Fibroblast of villous mesenchyme (primary cell): ENCODE data around the gene BEX3. TPM values are rescaled to one million over a fixed set of nuclear protein-coding genes. Genes with fewer than 3 reads are reported as not detected.

ENCODE experiments used
- DNase-seq: peaks from one replicate; pipeline ENCODE4 v3.0.0-alpha.2; 2010; ENCODE audit warnings: low read depth
- H3K4me3 ChIP-seq: 2 replicates; pipeline ENCODE4 v1.5.1; 2011; ENCODE audit warnings: low read depth, mild to moderate bottlenecking, low read length
- total RNA-seq: library from RNA; depleted of rRNA; stranded (reverse); fragments of >200 nt; gene quantifications from 2 replicates; pipeline ENCODE4 v1.2.3, GENCODE V29; 2012
- TF ChIP-seq, protein P1 (sequence below): IDR thresholded peaks from 2 replicates; pipeline ENCODE4 v1.5.1; 2012; ENCODE audit warnings: low read depth, mild to moderate bottlenecking, low read length; ENCODE audit not compliant: insufficient read depth

BEX3 gene
- 208 and 255 TPM in 2 replicates for total RNA-seq

- peak; percentile 56 for DNase-seq
- peak within 1 kb of the TSS; percentile 80 for H3K4me3 ChIP-seq
- TF ChIP-seq, protein P1, sequence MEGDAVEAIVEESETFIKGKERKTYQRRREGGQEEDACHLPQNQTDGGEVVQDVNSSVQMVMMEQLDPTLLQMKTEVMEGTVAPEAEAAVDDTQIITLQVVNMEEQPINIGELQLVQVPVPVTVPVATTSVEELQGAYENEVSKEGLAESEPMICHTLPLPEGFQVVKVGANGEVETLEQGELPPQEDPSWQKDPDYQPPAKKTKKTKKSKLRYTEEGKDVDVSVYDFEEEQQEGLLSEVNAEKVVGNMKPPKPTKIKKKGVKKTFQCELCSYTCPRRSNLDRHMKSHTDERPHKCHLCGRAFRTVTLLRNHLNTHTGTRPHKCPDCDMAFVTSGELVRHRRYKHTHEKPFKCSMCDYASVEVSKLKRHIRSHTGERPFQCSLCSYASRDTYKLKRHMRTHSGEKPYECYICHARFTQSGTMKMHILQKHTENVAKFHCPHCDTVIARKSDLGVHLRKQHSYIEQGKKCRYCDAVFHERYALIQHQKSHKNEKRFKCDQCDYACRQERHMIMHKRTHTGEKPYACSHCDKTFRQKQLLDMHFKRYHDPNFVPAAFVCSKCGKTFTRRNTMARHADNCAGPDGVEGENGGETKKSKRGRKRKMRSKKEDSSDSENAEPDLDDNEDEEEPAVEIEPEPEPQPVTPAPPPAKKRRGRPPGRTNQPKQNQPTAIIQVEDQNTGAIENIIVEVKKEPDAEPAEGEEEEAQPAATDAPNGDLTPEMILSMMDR, result no peak
Measured at GRCh38 chrX:103376118-103376978, at the start of gene BEX3. TSS of gene BEX3 (plus strand) at chrX:103376538. CDS start at chrX:103377522, 984 bp downstream.

- DNase-seq, result peak; percentile 31
- peak within 1 kb of the TSS; percentile 40 for H3K4me3 ChIP-seq
- TF ChIP-seq, protein P1, result no peak
Measured at GRCh38 chrX:103329991-103330390, 46.3 kb upstream of the BEX3 start, which contains the start of gene TCEAL7. TSS of gene TCEAL7 (plus strand) at chrX:103330239. CDS start at chrX:103331404, 1,165 bp downstream.

GRCh38 chrX:103330681-103331288 lies 45.6 kb upstream of the BEX3 start:
- DNase-seq, result peak; percentile 1
- peak overlapping the region; percentile 40 for H3K4me3 ChIP-seq
- TF ChIP-seq, protein P1, result no peak

DNA sequence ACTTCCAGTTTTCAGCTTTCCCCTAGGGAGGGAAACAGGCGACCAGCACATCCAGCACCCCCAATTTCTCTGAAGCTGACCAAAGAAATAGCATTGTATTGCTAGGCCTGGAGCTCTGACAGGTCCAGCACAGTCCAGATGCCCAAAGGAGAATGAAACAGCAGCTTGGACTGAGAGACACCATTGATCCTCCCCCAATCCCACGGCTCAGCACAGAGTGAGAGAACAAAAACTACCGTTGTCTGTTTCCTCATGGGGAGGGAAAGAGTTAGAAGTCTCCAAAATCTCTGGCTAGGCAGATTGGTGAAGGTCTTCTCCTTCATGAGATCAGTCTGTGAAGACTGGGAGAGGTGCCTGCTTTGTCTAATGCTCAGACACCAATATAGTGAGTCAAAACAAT lies 37.7 kb upstream of the BEX3 start:
- no peak overlapping the region for H3K4me3 ChIP-seq
- no peak for DNase-seq
- TF ChIP-seq, protein P1, result no peak

GRCh38 chrX:103343105-103343504 lies 33.2 kb upstream of the BEX3 start:
- peak; percentile 58 for DNase-seq
- TF ChIP-seq, protein P1, result peak; percentile 63
- H3K4me3 ChIP-seq, result no peak overlapping the region

GRCh38 chrX:103344606-103345005 lies 31.7 kb upstream of the BEX3 start:
- TF ChIP-seq, protein P1, result no peak
- H3K4me3 ChIP-seq, result no peak overlapping the region
- DNase-seq, result no peak
